Measurements from ENCODE around the gene EIF2B2.
"Not testable (repeated sequence)": the region's sequence is repeated elsewhere in the genome, so short reads cannot be mapped to it uniquely, and the experiment has no call there.

EIF2B2 gene

GRCh38 chr14:74984236-74985027 lies 18.3 kb upstream of the EIF2B2 start:
- DNase-seq = no peak

GRCh38 chr14:74985028-74985310 lies 17.8 kb upstream of the EIF2B2 start:
- in situ Hi-C loops (cut with MboI; ENCODE audit: low pct_unique_long_range_greater_than_20kb, low sequenced_read_pairs) = no loop called here
- DNase-seq = no peak

More at GRCh38 chr14:74984236-74985027, 18.3 kb upstream of the EIF2B2 start:
- in situ Hi-C loops (cut with MboI; ENCODE audit: low pct_unique_long_range_greater_than_20kb, low sequenced_read_pairs) = no loop called here

GRCh38 chr14:74985806-74986205 lies 16.9 kb upstream of the EIF2B2 start:
- in situ Hi-C loops (cut with MboI; ENCODE audit: low pct_unique_long_range_greater_than_20kb, low sequenced_read_pairs) = no loop called here
- DNase-seq = no peak

GRCh38 chr14:74988131-74988530 lies 14.6 kb upstream of the EIF2B2 start:
- in situ Hi-C loops (cut with MboI; ENCODE audit: low pct_unique_long_range_greater_than_20kb, low sequenced_read_pairs) = no loop called here
- no peak for DNase-seq

GRCh38 chr14:74988993-74989392 lies 13.7 kb upstream of the EIF2B2 start:
- in situ Hi-C loops (cut with MboI; ENCODE audit: low pct_unique_long_range_greater_than_20kb, low sequenced_read_pairs) = no loop called here
- DNase-seq = no peak

- DNase-seq; in situ Hi-C loops (cut with MboI; ENCODE audit: low pct_unique_long_range_greater_than_20kb, low sequenced_read_pairs): not testable (repeated sequence)
These were observed 8.5 kb upstream of the EIF2B2 start for GRCh38 chr14:74994182-74994581.

GRCh38 chr14:74995781-74996180 lies 6.9 kb upstream of the EIF2B2 start:
- DNase-seq; in situ Hi-C loops (cut with MboI; ENCODE audit: low pct_unique_long_range_greater_than_20kb, low sequenced_read_pairs): not testable (repeated sequence)

- in situ Hi-C loops (cut with MboI; ENCODE audit: low pct_unique_long_range_greater_than_20kb, low sequenced_read_pairs) = no loop called here
- DNase-seq = no peak
These were observed 1.5 kb upstream of the EIF2B2 start for GRCh38 chr14:75001261-75001660.

- in situ Hi-C loops (cut with MboI; ENCODE audit: low pct_unique_long_range_greater_than_20kb, low sequenced_read_pairs) = no loop called here
- no peak for DNase-seq
These were observed 822 bp upstream of the EIF2B2 start for GRCh38 chr14:75001899-75002298.

GRCh38 chr14:75003250-75004027 lies 718 bp downstream of the EIF2B2 start:
- DNase-seq = no peak
- in situ Hi-C loops (cut with MboI; ENCODE audit: low pct_unique_long_range_greater_than_20kb, low sequenced_read_pairs) = no loop called here

GRCh38 chr14:75005357-75005756 lies 2.6 kb downstream of the EIF2B2 start:
- in situ Hi-C loops (cut with MboI; ENCODE audit: low pct_unique_long_range_greater_than_20kb, low sequenced_read_pairs) = no loop called here
- DNase-seq = no peak

- in situ Hi-C loops (cut with MboI; ENCODE audit: low pct_unique_long_range_greater_than_20kb, low sequenced_read_pairs) = no loop called here
- DNase-seq = no peak
These were observed 6.5 kb downstream of the EIF2B2 start for GRCh38 chr14:75009176-75009575.

GRCh38 chr14:75010472-75011093 lies 7.9 kb downstream of the EIF2B2 start:
- DNase-seq = no peak
- in situ Hi-C loops (cut with MboI; ENCODE audit: low pct_unique_long_range_greater_than_20kb, low sequenced_read_pairs) = no loop called here

- in situ Hi-C loops (cut with MboI; ENCODE audit: low pct_unique_long_range_greater_than_20kb, low sequenced_read_pairs) = no loop called here
- no peak for DNase-seq
These were observed 8.8 kb downstream of the EIF2B2 start for GRCh38 chr14:75011356-75011994.

- in situ Hi-C loops (cut with MboI; ENCODE audit: low pct_unique_long_range_greater_than_20kb, low sequenced_read_pairs) = no loop called here
- no peak for DNase-seq
These were observed 10.6 kb downstream of the EIF2B2 start for GRCh38 chr14:75013290-75013689.

- in situ Hi-C loops (cut with MboI; ENCODE audit: low pct_unique_long_range_greater_than_20kb, low sequenced_read_pairs) = no loop called here
- no peak for DNase-seq
These were observed 12.8 kb downstream of the EIF2B2 start for GRCh38 chr14:75015496-75015895.

- in situ Hi-C loops (cut with MboI; ENCODE audit: low pct_unique_long_range_greater_than_20kb, low sequenced_read_pairs) = no loop called here
- no peak for DNase-seq
These were observed 14.1 kb downstream of the EIF2B2 start for GRCh38 chr14:75016815-75017214.

GRCh38 chr14:75018694-75019093 lies 16.0 kb downstream of the EIF2B2 start:
- DNase-seq = no peak
- in situ Hi-C loops (cut with MboI; ENCODE audit: low pct_unique_long_range_greater_than_20kb, low sequenced_read_pairs) = no loop called here

- DNase-seq = no peak
- in situ Hi-C loops (cut with MboI; ENCODE audit: low pct_unique_long_range_greater_than_20kb, low sequenced_read_pairs) = no loop called here
These were observed 19.9 kb downstream of the EIF2B2 start for GRCh38 chr14:75022655-75023054.

GRCh38 chr14:75023108-75023507 lies 20.4 kb downstream of the EIF2B2 start:
- in situ Hi-C loops (cut with MboI; ENCODE audit: low pct_unique_long_range_greater_than_20kb, low sequenced_read_pairs) = no loop called here
- DNase-seq = no peak

Data from KBM-7 (cell line).